Mesothelial cell of epicardium (in vitro differentiated cells): ENCODE results near the gene GRIK2. TPM values are rescaled to one million over a fixed set of nuclear protein-coding genes. Genes with fewer than 3 reads are reported as not detected.

Source experiments
- DNase-seq, 2 experiments: peaks; one replicate each; pipeline ENCODE4 v3.0.0; 2021; ENCODE audit warnings: low spot score in 2 of 2; ENCODE audit not compliant: unreplicated experiment in 2 of 2
- H3K27ac Mint-ChIP-seq: 2 replicates; pipeline ENCODE4 v1.8.0; 2021; ENCODE audit warnings: mixed read lengths
- H3K27me3 Mint-ChIP-seq: 2 replicates; pipeline ENCODE4 v1.8.0; 2021; ENCODE audit warnings: low read depth, mixed read lengths
- H3K36me3 Mint-ChIP-seq: 2 replicates; pipeline ENCODE4 v1.8.0; 2021; ENCODE audit warnings: mixed read lengths
- H3K4me1 Mint-ChIP-seq: 2 replicates; pipeline ENCODE4 v1.8.0; 2021; ENCODE audit warnings: mixed read lengths
- H3K4me3 Mint-ChIP-seq: 2 replicates; pipeline ENCODE4 v1.8.0; 2021; ENCODE audit warnings: mild to moderate bottlenecking, moderate library complexity, mixed read lengths
- H3K9me3 Mint-ChIP-seq: 2 replicates; pipeline ENCODE4 v1.8.0; 2021; ENCODE audit warnings: mixed read lengths
- CTCF ChIP-seq: fragments of 200-600 bp; sonication (generic); IDR thresholded peaks from one replicate; pipeline ENCODE4 v1.5.0; 2021; ENCODE audit warnings: antibody characterized with exemption; ENCODE audit not compliant: unreplicated experiment
- total RNA-seq: library from RNA; stranded (reverse); gene quantifications from 3 replicates; pipeline ENCODE4 v1.2.1, GENCODE V29; 2021

GRIK2 gene
- total RNA-seq, 1 donor from 2014 or later = 3.2 TPM

GRCh38 chr6:101550451-101550850, 156.9 kb downstream of the GRIK2 start:
- no peak for DNase-seq
- H3K4me3 Mint-ChIP-seq = no peak overlapping the region
- H3K9me3 Mint-ChIP-seq = peaks cover 3% of the 10 kb centered on the region
- H3K36me3 Mint-ChIP-seq = no peaks in the 10 kb centered on the region
- TF ChIP-seq CTCF = no peak
- peaks cover 3% of the 10 kb centered on the region for H3K4me1 Mint-ChIP-seq
- no peak overlapping the region for H3K27ac Mint-ChIP-seq
- no peaks in the 10 kb centered on the region for H3K27me3 Mint-ChIP-seq

GRCh38 chr6:101554231-101554630, 160.7 kb downstream of the GRIK2 start:
- H3K27ac Mint-ChIP-seq = no peak overlapping the region
- H3K9me3 Mint-ChIP-seq = no peaks in the 10 kb centered on the region
- no peaks in the 10 kb centered on the region for H3K4me1 Mint-ChIP-seq

GRCh38 chr6:101558712-101559111, 165.2 kb downstream of the GRIK2 start:
- no peak overlapping the region for H3K4me3 Mint-ChIP-seq
- no peaks in the 10 kb centered on the region for H3K27me3 Mint-ChIP-seq
- DNase-seq = no peak
- no peaks in the 10 kb centered on the region for H3K9me3 Mint-ChIP-seq
- H3K36me3 Mint-ChIP-seq = no peaks in the 10 kb centered on the region
- H3K4me1 Mint-ChIP-seq = no peaks in the 10 kb centered on the region
- no peak overlapping the region for H3K27ac Mint-ChIP-seq
- no peak for TF ChIP-seq CTCF

More at GRCh38 chr6:101554231-101554630, 160.7 kb downstream of the GRIK2 start:
- H3K4me3 Mint-ChIP-seq = no peak overlapping the region
- no peaks in the 10 kb centered on the region for H3K27me3 Mint-ChIP-seq
- no peaks in the 10 kb centered on the region for H3K36me3 Mint-ChIP-seq
- TF ChIP-seq CTCF = no peak
- DNase-seq = no peak

GRCh38 chr6:101572627-101573026, 179.1 kb downstream of the GRIK2 start:
- no peaks in the 10 kb centered on the region for H3K27me3 Mint-ChIP-seq
- H3K27ac Mint-ChIP-seq = no peak overlapping the region
- DNase-seq = no peak
- no peaks in the 10 kb centered on the region for H3K36me3 Mint-ChIP-seq
- H3K4me3 Mint-ChIP-seq = no peak overlapping the region
- H3K4me1 Mint-ChIP-seq = no peaks in the 10 kb centered on the region
- no peaks in the 10 kb centered on the region for H3K9me3 Mint-ChIP-seq
- TF ChIP-seq CTCF = no peak

GRCh38 chr6:101577091-101577490, 183.6 kb downstream of the GRIK2 start:
- Mint-ChIP-seq H3K9me3 (peaks cover under 1% of the 10 kb centered on the region), H3K36me3 (no peaks in the 10 kb centered on the region)

More at GRCh38 chr6:101577091-101577490, 183.6 kb downstream of the GRIK2 start:
- TF ChIP-seq CTCF = no peak
- no peaks in the 10 kb centered on the region for H3K4me1 Mint-ChIP-seq
- H3K27me3 Mint-ChIP-seq = no peaks in the 10 kb centered on the region
- no peak overlapping the region for H3K27ac Mint-ChIP-seq
- H3K4me3 Mint-ChIP-seq = no peak overlapping the region
- DNase-seq = no peak
